NCI-H128 (cell line): ENCODE measurements around the gene NSF.

ENCODE experiments used
- DNase-seq: peaks from one replicate; lab custom pipeline; 2025; ENCODE audit not compliant: unreplicated experiment; lab: John Stamatoyannopoulos, UW

Gene NSF

GRCh38 chr17:46796956-46797530, 206.6 kb downstream of the NSF start:
- DNase-seq = no peak

GRCh38 chr17:46800573-46800972, 210.1 kb downstream of the NSF start:
- no peak for DNase-seq

GRCh38 chr17:46802800-46803199, 212.3 kb downstream of the NSF start:
- DNase-seq = no peak

- DNase-seq = no peak
These were observed 213.1 kb downstream of the NSF start for GRCh38 chr17:46803544-46803943.

GRCh38 chr17:46805771-46806170, 215.3 kb downstream of the NSF start:
- no peak for DNase-seq
